Stomach (tissue), 9 donors: ENCODE measurements around the gene TRPM4. TPM values are rescaled to one million over a fixed set of nuclear protein-coding genes. Genes with fewer than 3 reads are reported as not detected.

ENCODE experiments used
- DNase-seq, 2 donors: peaks; one replicate each; pipeline versions ENCODE4 v3.0.0 to v3.0.0-alpha.2; 2013 to 2019
- H3K27ac ChIP-seq, 5 donors: fragments of 200-600 bp in 4 of 5; sonication (generic) in 4 of 5; one replicate each; pipeline ENCODE4 v1.5.1; 2013 to 2019; ENCODE audit warnings: mild to moderate bottlenecking in 1 of 5, moderate library complexity in 1 of 5
- H3K27me3 ChIP-seq, 3 donors: fragments of 200-600 bp; sonication (generic); one replicate each; pipeline ENCODE4 v1.5.1; 2017 to 2019; ENCODE audit warnings: mixed run types in 1 of 3
- H3K36me3 ChIP-seq, 4 donors: fragments of 200-600 bp; sonication (generic); 1 replicate in 3 of 4; 2 replicates in 1 of 4; pipeline ENCODE4 v1.5.1; 2016 to 2019
- H3K4me1 ChIP-seq, 4 donors: fragments of 200-600 bp; sonication (generic); one replicate each; pipeline ENCODE4 v1.5.1; 2016 to 2019
- H3K4me3 ChIP-seq, 4 donors: fragments of 200-600 bp; sonication (generic) in 3 of 4; one replicate each; pipeline ENCODE4 v1.5.1; 2016 to 2019; ENCODE audit warnings: mild to moderate bottlenecking in 1 of 4
- H3K9me3 ChIP-seq, 4 donors: fragments of 200-600 bp; sonication (generic); one replicate each; pipeline ENCODE4 v1.5.1; 2016 to 2019
- CTCF ChIP-seq, 7 experiments: fragments of 450-650 bp in 4 of 7; fragments of 200-600 bp in 3 of 7; sonication (generic) in 3 of 7; IDR thresholded peaks; one replicate each; pipeline ENCODE4 v1.5.1; 2016 to 2019; ENCODE audit warnings: antibody characterized with exemption in 7 of 7, control low read depth in 2 of 7, mild to moderate bottlenecking in 1 of 7
- EP300 ChIP-seq: sonication (generic); formaldehyde crosslinking; IDR thresholded peaks from one replicate; pipeline ENCODE4 v1.6.1; 2017; ENCODE audit warnings: antibody characterized with exemption
- POLR2A ChIP-seq, 4 donors: fragments of 450-650 bp; IDR thresholded peaks; one replicate each; pipeline ENCODE4 v1.6.1; 2016; ENCODE audit warnings: antibody characterized with exemption in 4 of 4, control low read depth in 2 of 4, mild to moderate bottlenecking in 1 of 4, moderate library complexity in 1 of 4
- POLR2AphosphoS5 ChIP-seq, 3 donors: sonication (generic); formaldehyde crosslinking; IDR thresholded peaks; one replicate each; pipeline ENCODE4 v1.6.1; 2016; ENCODE audit warnings: antibody characterized with exemption in 3 of 3
- WGBS, 5 donors: extraction: QIAGEN DNeasy Blood & Tissue Kit in 3 of 5; methylation state at CpG; one replicate each; pipeline versions ENCODE4 v1.1.5 to v1.1.7; 2013 to 2018; 5-methylcytosine and 5-hydroxymethylcytosine counted together
- intact Hi-C: fragments of 100-400 bp; cut with DNase I; formaldehyde crosslinking; loops from one replicate; pipeline ENCODE4 v1.15.1; 2023; ENCODE audit warnings: low total_unique reads
- polyA plus RNA-seq, 3 donors: library from polyadenylated mRNA; stranded (reverse); fragments of 200-250 nt; gene quantifications; one replicate each; pipeline ENCODE4 v1.2.3, GENCODE V29; 2013
- total RNA-seq, 5 donors: library from RNA; depleted of rRNA; stranded (reverse); fragments of >200 nt; gene quantifications; one replicate each; pipeline versions ENCODE4 v1.1.0 to v1.2.3, GENCODE V29; 2014 to 2016
- donor health status: healthy with polysubstance abuse.
- donor health status: Bipolar disorder and iron deficiency.
- donor health status: healthy.

TRPM4 gene
- total and polyA plus RNA-seq, 8 donors: 11.8 to 1,449 (median 71.9) TPM

- no peaks in the 10 kb centered on the region for H3K9me3 ChIP-seq
- DNase-seq: no peak
- TF ChIP-seq POLR2A (IDR thresholded peaks at IDR 0.05): no peak
- no peak for TF ChIP-seq EP300
- no peak for TF ChIP-seq CTCF (IDR thresholded peaks at IDR 0.05)
- TF ChIP-seq POLR2AphosphoS5 (IDR thresholded peaks at IDR 0.05): no peak
- H3K27ac ChIP-seq: peak overlapping the region in 1 of 5 donors; percentile 32
- 85 to 93% (median 89%) methylated on average over 21 of the region's 21 CpGs for WGBS, 5 donors
- intact Hi-C loops: no loop called here
- no peak overlapping the region for H3K4me3 ChIP-seq
- H3K36me3 ChIP-seq: peaks cover 39 to 98% (median 92%) of the 10 kb centered on the region in 4 donors
- H3K4me1 ChIP-seq: no peaks in the 10 kb centered on the region
- H3K27me3 ChIP-seq: no peaks in the 10 kb centered on the region
Observed at GRCh38 chr19:49188626-49189200, 31.1 kb downstream of the TRPM4 start.

DNA sequence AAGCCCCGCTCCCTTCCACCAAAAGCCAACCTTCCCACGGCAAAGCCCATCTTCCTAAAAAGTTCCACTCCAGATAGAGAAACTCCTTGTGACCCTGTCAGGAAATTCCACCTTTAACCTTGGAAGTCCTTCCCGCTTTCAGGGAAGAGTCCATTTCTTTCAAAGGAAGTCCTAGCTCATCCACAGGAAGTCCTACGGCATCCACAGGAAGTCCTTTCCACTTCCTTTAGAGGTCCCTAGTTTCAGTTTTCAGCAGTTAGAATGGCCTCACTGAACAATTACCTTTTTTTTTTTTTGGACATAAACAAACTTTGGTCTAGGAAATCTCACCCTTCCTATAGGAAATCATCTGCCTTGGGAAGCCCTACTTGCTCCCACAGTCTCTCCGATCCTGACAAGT, 31.7 kb downstream of the TRPM4 start:
- TF ChIP-seq CTCF (IDR thresholded peaks at IDR 0.05) (no peak), EP300 (no peak), POLR2A (IDR thresholded peaks at IDR 0.05) (no peak), POLR2AphosphoS5 (IDR thresholded peaks at IDR 0.05) (no peak)
- DNase-seq: no peak
- Histone ChIP-seq H3K36me3 (peaks cover 39 to 98% (median 92%) of the 10 kb centered on the region in 4 donors), H3K27ac (peak overlapping the region in 1 of 5 donors; percentile 32), H3K4me3 (no peak overlapping the region), H3K27me3 (no peaks in the 10 kb centered on the region), H3K4me1 (no peaks in the 10 kb centered on the region), H3K9me3 (no peaks in the 10 kb centered on the region)
- 76 to 89% (median 85%) methylated on average over 5 of the region's 5 CpGs for WGBS, 5 donors
- intact Hi-C loops: no loop called here

DNA sequence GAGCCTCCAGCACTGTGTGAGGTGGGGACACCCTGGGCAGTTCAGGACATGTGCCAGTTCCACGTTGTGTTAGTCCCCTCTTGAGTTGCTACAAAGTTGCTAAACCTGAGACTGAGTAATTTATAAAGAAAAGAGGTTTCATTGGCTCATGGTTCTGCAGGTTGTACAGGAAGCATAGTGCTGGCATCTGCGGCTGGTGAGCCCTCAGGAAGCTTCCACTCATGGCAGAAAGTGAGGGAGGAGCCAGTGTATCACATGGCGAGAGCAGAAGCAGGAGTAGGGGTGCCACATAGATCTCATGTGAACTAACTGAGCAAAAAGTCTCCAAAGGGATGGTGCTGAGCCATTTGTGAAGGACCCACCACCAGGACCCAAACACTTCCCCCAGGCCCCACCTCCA, 33.2 kb downstream of the TRPM4 start:
- intact Hi-C loops: no loop called here
- DNase-seq: no peak
- Histone ChIP-seq H3K4me1 (no peaks in the 10 kb centered on the region), H3K27ac (no peak overlapping the region), H3K27me3 (no peaks in the 10 kb centered on the region), H3K36me3 (peaks cover 39 to 96% (median 88%) of the 10 kb centered on the region in 4 donors), H3K4me3 (no peak overlapping the region), H3K9me3 (no peaks in the 10 kb centered on the region)
- 87 to 96% (median 94%) methylated on average over 3 of the region's 3 CpGs for WGBS, 5 donors
- TF ChIP-seq POLR2AphosphoS5 (IDR thresholded peaks at IDR 0.05): no peak
- TF ChIP-seq POLR2A (IDR thresholded peaks at IDR 0.05): no peak
- TF ChIP-seq CTCF (IDR thresholded peaks at IDR 0.05): no peak
- TF ChIP-seq EP300: no peak

DNA sequence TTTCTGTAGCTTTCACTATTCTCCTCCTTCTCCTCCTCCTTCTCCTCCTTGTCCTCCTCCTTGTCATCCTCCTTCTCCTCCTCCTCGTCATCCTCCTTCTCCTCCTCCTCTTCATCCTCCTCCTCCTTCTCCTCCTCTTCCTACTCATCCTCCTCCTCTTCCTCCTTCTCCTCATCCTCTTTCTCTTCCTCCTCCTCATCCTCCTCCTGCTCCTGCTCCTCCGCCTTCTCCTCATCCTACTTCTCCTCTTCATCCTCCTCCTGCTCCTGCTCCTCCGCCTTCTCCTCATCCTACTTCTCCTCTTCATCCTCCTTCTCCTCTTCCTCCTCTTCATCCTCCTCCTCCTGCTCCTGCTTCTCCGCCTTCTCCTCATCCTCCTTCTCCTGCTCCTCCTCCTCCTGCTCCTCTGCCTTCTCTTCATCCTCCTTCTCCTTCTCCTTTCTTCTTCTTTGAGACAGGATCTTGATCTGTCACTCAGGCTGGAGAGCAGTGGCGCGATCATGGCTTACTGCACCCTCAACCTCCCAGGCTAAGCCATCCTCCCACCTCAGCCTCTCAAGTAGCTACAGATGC, 36.3 kb downstream of the TRPM4 start:
- WGBS, 5 donors: 94 to 98% (median 94%) methylated on average over 6 of the region's 6 CpGs
- no peak overlapping the region for H3K27ac ChIP-seq

More for the DNA sequence above, 36.3 kb downstream of the TRPM4 start:
- H3K4me1 ChIP-seq: peaks cover 0 to 5% (median 0%) of the 10 kb centered on the region in 4 donors
- peaks cover 34 to 78% (median 73%) of the 10 kb centered on the region in 4 donors for H3K36me3 ChIP-seq
- DNase-seq: no peak
- H3K9me3 ChIP-seq: no peaks in the 10 kb centered on the region
- H3K4me3 ChIP-seq: no peak overlapping the region
- intact Hi-C loops: no loop called here
- no peaks in the 10 kb centered on the region for H3K27me3 ChIP-seq
- no peak for TF ChIP-seq EP300
- TF ChIP-seq POLR2AphosphoS5 (IDR thresholded peaks at IDR 0.05): no peak
- no peak for TF ChIP-seq POLR2A (IDR thresholded peaks at IDR 0.05)
- TF ChIP-seq CTCF (IDR thresholded peaks at IDR 0.05): no peak
